Measurements from ENCODE around the gene FEN1. TPM values are rescaled to one million over a fixed set of nuclear protein-coding genes. Genes with fewer than 3 reads are reported as not detected.

Gene FEN1
- polyA plus RNA-seq, 1 of the 3 experiments (the other 2 are of a cell fraction), result 35.9 TPM

DNA sequence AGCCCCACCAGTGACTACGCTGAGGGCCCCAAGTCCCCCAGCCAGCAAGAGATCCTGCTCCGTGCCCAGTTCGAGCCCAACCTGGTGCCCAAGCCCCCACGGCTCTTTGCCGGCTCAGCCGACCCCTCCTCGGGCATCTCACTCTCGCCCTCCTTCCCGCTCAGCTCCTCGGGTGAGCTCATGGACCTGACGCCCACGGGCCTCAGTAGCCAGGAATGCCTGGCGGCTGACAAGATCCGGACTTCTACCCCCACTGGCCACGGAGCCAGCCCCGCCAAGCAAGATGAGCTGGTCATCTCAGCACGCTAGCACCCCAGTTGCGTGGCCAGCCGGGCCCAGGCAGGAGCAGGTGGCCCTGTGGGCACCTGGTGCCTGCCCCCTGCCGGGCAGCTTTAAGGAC, 48.5 kb upstream of the FEN1 start:
- no peaks in the 10 kb centered on the region for H4K20me1 ChIP-seq (ENCODE audit: insufficient read depth)
- ChIA-PET CTCF (interaction anchor here (0.6 to 9.1 kb wide), 11 partner anchors 9 to 364 kb away, joined by 3 to 285 read pairs (median 6); partner anchors contain the start of genes FEN1 and TMEM258), POLR2A (interaction anchor here (0.6 to 1.0 kb wide), 4 partner anchors 11 to 74 kb away, joined by 3 to 4 read pairs (median 4); no protein-coding TSS in a partner anchor)
- H3K36me3 ChIP-seq (replicated peaks in 1 of 2; ENCODE audit: control insufficient read depth in 1 of 2, insufficient read depth in 2 of 2, low read length in 1 of 2), result peaks cover 0 to 10% of the 10 kb centered on the region in 2 experiments
- H3F3A ChIP-seq (replicated peaks; ENCODE audit: insufficient read depth), result no peaks in the 10 kb centered on the region
- no peaks in the 10 kb centered on the region for H3K27me3 ChIP-seq (ENCODE audit: insufficient read depth)
- TF ChIP-seq RXRA (IDR thresholded peaks at IDR 0.05; ENCODE audit: borderline replicate concordance, low read depth), result no peak
- no peak for TF ChIP-seq RCOR1 (IDR thresholded peaks at IDR 0.05; ENCODE audit: low read length)
- no peak for TF ChIP-seq MXI1 (IDR thresholded peaks at IDR 0.05; ENCODE audit: low read depth, low read length)
- no peak for TF ChIP-seq EZH2phosphoT487 (IDR thresholded peaks at IDR 0.05; ENCODE audit: borderline replicate concordance, low read depth)
- peaks cover 0 to 8% of the 10 kb centered on the region in 2 experiments; a peak in 1 of 4 replicates for H3K4me1 ChIP-seq (ENCODE audit: control insufficient read depth in 1 of 2, insufficient read depth in 2 of 2, low read depth in 1 of 2, low read length in 1 of 2)
- no peak overlapping the region for H3K4me2 ChIP-seq
- H3K9me3 ChIP-seq, result no peaks in the 10 kb centered on the region
- H3K79me2 ChIP-seq (ENCODE audit: insufficient read depth), result no peaks in the 10 kb centered on the region
- no peak overlapping the region for H3K4me3 ChIP-seq (ENCODE audit: low read depth in 2 of 2, low read length in 1 of 2)
- H2AFZ ChIP-seq (ENCODE audit: low read depth), result no peak overlapping the region
- H3K27ac ChIP-seq (ENCODE audit: low read depth in 2 of 2, low read length in 1 of 2), result no peak overlapping the region
- no peak overlapping the region for H3K9ac ChIP-seq
- 93% methylated on average over 14 of the region's 20 CpGs for WGBS (ENCODE audit: low lambda C conversion rate)
- no peaks in the 10 kb centered on the region for H3K9me2 ChIP-seq
- DNase-seq, result no peak

DNA sequence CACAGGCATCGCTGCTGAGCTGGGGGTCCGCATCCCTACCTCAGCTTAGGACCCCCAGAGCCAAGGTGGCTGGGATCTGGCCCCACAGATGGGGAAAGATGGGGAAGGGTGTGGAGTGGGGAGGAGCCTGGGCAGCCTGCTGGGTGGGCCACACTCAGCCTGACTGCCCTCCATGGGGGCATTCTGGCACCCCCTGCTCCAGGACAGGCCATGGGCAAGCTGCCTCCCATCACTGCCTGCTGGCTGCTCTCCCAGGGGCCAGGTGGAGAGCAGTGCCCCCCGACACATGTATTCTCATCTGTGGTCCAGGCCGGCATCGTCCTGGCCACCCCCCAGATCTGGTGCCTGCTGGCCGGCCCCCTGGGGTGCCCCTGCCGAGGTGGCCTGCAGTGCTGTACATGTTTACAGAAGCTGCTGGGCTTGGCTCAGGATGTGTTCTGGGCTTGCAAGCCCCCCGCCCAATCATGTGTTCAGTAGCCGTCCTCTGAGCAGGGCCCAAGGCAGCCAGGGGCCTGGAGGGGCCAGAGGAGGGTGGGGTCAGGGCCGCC, 48.0 kb upstream of the FEN1 start:
- Histone ChIP-seq H3K79me2 (ENCODE audit: insufficient read depth) (no peaks in the 10 kb centered on the region), H3F3A (replicated peaks; ENCODE audit: insufficient read depth) (no peaks in the 10 kb centered on the region), H2AFZ (ENCODE audit: low read depth) (no peak overlapping the region), H3K4me2 (no peak overlapping the region), H3K27ac (ENCODE audit: low read depth in 2 of 2, low read length in 1 of 2) (no peak overlapping the region), H3K27me3 (ENCODE audit: insufficient read depth) (no peaks in the 10 kb centered on the region), H3K9me3 (no peaks in the 10 kb centered on the region), H3K4me1 (ENCODE audit: control insufficient read depth in 1 of 2, insufficient read depth in 2 of 2, low read depth in 1 of 2, low read length in 1 of 2) (peaks cover 0 to 8% of the 10 kb centered on the region in 2 experiments; a peak in 1 of 4 replicates), H4K20me1 (ENCODE audit: insufficient read depth) (no peaks in the 10 kb centered on the region), H3K9ac (no peak overlapping the region), H3K9me2 (no peaks in the 10 kb centered on the region), H3K4me3 (ENCODE audit: low read depth in 2 of 2, low read length in 1 of 2) (no peak overlapping the region), H3K36me3 (replicated peaks in 1 of 2; ENCODE audit: control insufficient read depth in 1 of 2, insufficient read depth in 2 of 2, low read length in 1 of 2) (peaks cover 0 to 10% of the 10 kb centered on the region in 2 experiments)
- WGBS (ENCODE audit: low lambda C conversion rate), result 74% methylated on average over 4 of the region's 10 CpGs
- ChIA-PET POLR2A (interaction anchor here (0.9 kb wide), 2 partner anchors 24 to 74 kb away, joined by 3 to 4 read pairs; no protein-coding TSS in a partner anchor), CTCF (interaction anchor here (0.6 to 9.1 kb wide), 9 partner anchors 11 to 364 kb away, joined by 3 to 285 read pairs (median 7); partner anchors contain the start of genes FADS1, FEN1 and TMEM258)
- no peak for DNase-seq
- TF ChIP-seq RXRA (IDR thresholded peaks at IDR 0.05; ENCODE audit: borderline replicate concordance, low read depth), result no peak
- no peak for TF ChIP-seq FOXJ3 (CRISPR knock-in tag; IDR thresholded peaks at IDR 0.05)
- no peak for TF ChIP-seq TAF1 (IDR thresholded peaks at IDR 0.05; ENCODE audit: borderline replicate concordance, low read depth, low read length)
- TF ChIP-seq, protein P1, sequence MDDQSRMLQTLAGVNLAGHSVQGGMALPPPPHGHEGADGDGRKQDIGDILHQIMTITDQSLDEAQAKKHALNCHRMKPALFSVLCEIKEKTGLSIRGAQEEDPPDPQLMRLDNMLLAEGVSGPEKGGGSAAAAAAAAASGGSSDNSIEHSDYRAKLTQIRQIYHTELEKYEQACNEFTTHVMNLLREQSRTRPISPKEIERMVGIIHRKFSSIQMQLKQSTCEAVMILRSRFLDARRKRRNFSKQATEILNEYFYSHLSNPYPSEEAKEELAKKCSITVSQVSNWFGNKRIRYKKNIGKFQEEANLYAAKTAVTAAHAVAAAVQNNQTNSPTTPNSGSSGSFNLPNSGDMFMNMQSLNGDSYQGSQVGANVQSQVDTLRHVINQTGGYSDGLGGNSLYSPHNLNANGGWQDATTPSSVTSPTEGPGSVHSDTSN (IDR thresholded peaks at IDR 0.05), result no peak
- TF ChIP-seq EP300 (IDR thresholded peaks at IDR 0.05; ENCODE audit: borderline replicate concordance in 1 of 2, low read depth in 1 of 2, low read length in 1 of 2), result no peak
- TF ChIP-seq MXI1 (IDR thresholded peaks at IDR 0.05; ENCODE audit: low read depth, low read length), result no peak
- TF ChIP-seq GABPA (IDR thresholded peaks at IDR 0.05; ENCODE audit: low read depth), result no peak
- TF ChIP-seq TCF12 (IDR thresholded peaks at IDR 0.05), result no peak
- TF ChIP-seq MEF2A (IDR thresholded peaks at IDR 0.05; ENCODE audit: borderline replicate concordance, low read depth), result no peak
- TF ChIP-seq ZBTB33 (IDR thresholded peaks at IDR 0.05; ENCODE audit: borderline replicate concordance, low read depth), result no peak
- TF ChIP-seq, protein P2, sequence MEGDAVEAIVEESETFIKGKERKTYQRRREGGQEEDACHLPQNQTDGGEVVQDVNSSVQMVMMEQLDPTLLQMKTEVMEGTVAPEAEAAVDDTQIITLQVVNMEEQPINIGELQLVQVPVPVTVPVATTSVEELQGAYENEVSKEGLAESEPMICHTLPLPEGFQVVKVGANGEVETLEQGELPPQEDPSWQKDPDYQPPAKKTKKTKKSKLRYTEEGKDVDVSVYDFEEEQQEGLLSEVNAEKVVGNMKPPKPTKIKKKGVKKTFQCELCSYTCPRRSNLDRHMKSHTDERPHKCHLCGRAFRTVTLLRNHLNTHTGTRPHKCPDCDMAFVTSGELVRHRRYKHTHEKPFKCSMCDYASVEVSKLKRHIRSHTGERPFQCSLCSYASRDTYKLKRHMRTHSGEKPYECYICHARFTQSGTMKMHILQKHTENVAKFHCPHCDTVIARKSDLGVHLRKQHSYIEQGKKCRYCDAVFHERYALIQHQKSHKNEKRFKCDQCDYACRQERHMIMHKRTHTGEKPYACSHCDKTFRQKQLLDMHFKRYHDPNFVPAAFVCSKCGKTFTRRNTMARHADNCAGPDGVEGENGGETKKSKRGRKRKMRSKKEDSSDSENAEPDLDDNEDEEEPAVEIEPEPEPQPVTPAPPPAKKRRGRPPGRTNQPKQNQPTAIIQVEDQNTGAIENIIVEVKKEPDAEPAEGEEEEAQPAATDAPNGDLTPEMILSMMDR (IDR thresholded peaks at IDR 0.05), result no peak
- TF ChIP-seq ELF1 (IDR thresholded peaks at IDR 0.05), result no peak
- TF ChIP-seq POLR2AphosphoS5 (IDR thresholded peaks at IDR 0.05; ENCODE audit: low read depth, low read length), result no peak
- TF ChIP-seq, protein P3, sequence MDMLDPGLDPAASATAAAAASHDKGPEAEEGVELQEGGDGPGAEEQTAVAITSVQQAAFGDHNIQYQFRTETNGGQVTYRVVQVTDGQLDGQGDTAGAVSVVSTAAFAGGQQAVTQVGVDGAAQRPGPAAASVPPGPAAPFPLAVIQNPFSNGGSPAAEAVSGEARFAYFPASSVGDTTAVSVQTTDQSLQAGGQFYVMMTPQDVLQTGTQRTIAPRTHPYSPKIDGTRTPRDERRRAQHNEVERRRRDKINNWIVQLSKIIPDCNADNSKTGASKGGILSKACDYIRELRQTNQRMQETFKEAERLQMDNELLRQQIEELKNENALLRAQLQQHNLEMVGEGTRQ (IDR thresholded peaks at IDR 0.05; ENCODE audit: borderline replicate concordance, low read depth, low read length), result no peak
- TF ChIP-seq TEAD4 (IDR thresholded peaks at IDR 0.05; ENCODE audit: borderline replicate concordance, insufficient read depth), result no peak
- TF ChIP-seq NRF1 (IDR thresholded peaks at IDR 0.05; ENCODE audit: low read depth, low read length), result no peak
